Measurements from ENCODE around the gene ARL3. TPM values are rescaled to one million over a fixed set of nuclear protein-coding genes. Genes with fewer than 3 reads are reported as not detected.
"Not testable (repeated sequence)": the region's sequence is repeated elsewhere in the genome, so short reads cannot be mapped to it uniquely, and the experiment has no call there.

Gene ARL3
- polyA plus RNA-seq, 4 donors: 28.1 to 35.7 (median 30.1) TPM

DNA sequence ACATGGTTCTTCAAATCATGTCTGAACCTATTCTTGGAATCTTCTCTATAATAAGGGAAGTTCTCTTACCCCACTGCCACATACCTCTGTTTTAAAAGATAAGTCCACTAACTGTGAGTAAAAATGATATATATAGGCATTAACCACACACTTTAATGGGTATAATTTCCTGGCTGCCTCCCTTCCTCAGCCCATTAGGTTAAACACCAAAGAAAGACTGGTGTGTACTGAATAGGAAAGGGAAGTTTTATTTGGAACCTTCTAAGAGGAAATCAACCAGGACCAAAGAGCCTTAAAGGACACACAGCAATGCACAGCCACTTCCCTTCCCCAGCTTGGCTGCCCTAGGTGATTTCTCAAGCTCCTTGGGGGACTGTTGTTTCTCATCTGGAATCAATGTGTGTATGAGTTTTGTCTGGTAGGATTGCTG lies 24.5 kb upstream of the ARL3 start:
- DNase-seq (ENCODE audit: low read depth in 4 of 4, low spot score in 2 of 4): no peak

DNA sequence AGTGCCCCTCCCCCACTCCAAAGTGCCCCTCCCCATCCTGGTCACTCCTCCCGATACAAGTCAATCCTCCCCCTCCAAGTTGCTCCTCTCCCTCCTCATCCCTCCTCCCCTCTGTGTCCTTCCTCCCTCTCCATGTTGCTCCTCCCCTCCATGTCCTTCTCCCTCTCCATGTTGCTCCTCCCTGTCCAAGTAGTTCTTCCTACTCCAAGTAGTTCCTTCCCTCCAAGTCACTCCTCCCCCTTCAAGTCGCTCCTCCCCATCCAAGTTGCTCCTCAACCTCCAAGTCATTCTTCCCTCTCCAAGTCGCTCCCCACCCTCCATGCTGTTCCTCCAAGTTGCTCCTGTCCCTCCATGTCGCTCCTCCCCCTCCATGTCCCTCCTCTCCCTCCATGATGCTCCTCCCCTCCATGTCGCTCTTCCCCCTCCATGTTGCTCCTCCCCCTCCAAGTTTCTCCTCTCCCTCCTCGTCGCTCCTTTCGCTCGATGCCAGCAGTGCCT lies 20.9 kb upstream of the ARL3 start:
- DNase-seq (ENCODE audit: low read depth in 4 of 4, low spot score in 2 of 4): no peak

DNA sequence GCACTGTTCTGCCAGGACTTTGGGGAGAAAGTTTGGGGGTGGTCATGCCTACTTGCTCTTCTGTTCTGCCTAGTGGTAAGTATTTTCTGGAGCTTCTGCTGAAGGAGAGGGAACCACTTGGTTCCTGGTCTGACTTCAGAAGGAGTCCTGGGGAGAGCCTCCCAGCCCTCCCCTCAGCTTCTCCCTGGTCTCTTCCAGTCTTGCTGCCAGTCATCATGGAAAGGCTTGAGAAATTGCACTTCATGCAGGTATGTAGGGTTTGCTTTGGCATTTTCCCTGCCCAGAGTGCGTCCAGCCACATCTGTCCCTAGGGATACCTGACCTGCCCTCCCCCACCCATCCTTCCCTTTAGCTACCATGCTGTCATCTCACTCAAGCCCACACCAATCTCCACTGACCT lies 18.5 kb upstream of the ARL3 start:
- DNase-seq (ENCODE audit: low read depth in 4 of 4, low spot score in 2 of 4): no peak

DNA sequence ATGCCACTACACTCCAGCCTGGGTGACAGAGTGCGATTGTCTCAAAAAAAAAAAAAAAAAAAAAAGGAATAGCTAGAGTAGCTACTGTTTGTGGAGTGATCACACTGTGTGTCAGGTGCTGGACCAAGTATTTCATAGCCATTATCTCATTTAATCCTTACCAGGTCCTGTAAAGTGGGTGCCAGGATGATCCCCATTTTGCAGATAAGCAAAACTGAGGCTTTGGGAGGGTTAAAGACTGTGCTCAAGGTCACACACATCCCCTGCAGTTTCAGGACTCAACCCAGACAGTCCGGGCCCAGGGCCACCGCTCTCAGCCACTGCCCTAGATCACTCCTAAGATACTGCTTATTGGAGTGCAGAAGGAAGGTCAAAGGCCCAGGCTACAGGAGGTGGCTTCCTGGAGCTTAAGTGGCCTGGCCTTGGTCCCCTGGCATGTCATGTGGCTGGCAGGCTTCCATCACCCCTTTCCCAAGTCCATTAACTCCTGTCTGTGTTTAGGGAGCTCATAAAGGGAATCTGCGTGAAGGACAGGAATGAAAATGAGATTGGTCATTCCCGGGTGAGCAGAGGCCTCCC lies 17.1 kb upstream of the ARL3 start:
- DNase-seq (ENCODE audit: low read depth in 4 of 4, low spot score in 2 of 4): no peak

DNA sequence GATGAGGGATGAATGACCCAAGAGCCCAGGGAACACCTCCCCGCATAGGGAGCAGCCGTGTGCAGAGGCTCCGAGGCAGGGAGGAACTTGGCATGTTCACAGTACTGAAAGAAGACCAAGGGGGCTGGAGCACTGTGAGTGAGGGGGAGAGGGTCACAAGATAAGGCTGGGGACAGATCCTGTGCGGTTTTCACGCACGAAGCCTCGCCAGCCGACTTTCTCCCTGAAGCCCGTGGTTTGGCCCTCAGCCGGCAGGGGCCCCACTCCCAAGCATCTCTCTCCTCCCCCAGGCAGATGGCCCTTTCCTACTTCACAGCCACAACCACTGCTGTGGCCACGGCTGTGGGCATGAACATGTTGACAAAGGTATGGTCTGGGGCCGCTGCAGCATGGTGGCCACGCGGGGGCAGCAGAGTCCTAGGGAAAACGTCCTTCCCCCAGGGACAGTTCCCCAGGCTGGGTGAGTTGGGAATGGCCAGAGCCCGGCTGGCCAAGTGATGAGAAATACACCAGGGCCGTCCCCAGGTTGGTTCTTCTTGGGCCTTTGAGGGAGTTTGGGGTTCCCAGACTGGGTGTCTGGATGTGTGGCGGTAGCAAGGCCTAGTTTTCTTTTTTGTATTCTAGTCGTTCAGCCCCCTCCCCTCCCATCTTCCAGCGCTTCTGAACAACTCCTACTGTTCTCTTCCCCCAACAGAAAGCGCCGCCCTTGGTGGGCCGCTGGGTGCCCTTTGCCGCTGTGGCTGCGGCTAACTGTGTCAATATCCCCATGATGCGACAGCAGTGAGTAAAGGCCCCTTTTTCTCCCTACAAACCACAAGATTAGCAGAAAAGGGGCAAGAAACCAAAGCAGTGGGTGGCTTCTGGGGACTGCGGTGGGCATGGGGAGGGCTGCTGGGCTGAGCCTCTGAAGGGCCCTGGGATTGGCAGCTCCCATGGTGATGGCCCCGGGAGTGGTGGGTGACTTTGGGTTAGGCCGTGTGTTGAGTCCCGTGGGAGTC lies 15.1 kb upstream of the ARL3 start:
- no peak for DNase-seq (ENCODE audit: low read depth in 4 of 4, low spot score in 2 of 4)

DNA sequence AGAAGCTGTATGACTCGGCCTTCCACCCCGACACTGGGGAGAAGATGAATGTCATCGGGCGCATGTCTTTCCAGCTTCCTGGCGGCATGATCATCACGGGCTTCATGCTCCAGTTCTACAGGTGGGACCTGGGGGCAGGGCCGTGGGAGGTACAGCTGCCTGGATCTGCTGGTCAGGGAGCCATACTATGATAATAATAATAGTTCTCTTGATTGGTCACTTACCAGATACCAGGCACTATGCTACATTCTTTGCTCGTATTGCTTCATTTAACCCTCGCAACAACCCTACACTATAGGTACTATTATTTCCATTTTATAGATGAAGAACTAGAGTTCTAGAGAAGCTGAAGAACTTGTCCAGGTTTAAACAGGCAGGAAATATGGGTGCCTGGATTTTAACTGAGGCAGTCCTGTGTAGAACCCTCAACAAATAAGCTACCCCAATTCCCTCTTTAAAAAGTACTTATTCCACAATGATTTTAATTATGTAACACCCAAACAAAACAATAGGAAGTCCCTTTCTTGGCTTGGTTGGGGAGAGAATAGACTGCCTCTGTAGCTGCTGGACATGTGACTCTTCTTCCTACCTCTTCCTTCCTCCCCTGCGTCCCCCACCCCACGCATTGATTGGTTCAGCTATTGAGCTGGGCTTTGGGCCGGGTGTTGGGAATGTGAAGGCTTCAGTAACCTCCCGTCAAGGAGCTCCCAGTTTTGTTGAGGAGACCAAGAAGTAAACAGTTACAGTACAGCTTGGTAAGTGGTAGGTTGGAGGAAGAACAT lies 13.0 kb upstream of the ARL3 start:
- DNase-seq (ENCODE audit: low read depth in 4 of 4, low spot score in 2 of 4): no peak

DNA sequence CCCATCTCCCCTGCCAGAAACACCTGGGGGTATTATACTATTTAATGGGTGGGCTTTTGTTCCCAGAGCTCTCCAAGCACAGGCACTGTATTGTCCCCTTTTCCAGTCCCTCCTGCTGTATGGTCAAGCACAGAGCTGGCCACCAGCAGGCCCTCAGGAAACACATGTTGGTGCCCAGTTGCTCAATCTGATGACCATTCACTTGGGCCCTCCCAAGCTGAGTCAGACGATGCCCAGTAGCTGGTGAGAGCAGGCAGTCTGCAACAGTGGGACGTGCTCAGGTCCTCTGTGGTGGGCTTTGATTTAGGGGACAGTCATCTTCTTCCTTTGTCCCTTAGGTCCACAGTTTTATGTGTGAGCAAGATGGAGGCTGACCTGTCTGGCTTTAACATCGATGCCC lies 12.1 kb upstream of the ARL3 start:
- DNase-seq (ENCODE audit: low read depth in 4 of 4, low spot score in 2 of 4): no peak

DNA sequence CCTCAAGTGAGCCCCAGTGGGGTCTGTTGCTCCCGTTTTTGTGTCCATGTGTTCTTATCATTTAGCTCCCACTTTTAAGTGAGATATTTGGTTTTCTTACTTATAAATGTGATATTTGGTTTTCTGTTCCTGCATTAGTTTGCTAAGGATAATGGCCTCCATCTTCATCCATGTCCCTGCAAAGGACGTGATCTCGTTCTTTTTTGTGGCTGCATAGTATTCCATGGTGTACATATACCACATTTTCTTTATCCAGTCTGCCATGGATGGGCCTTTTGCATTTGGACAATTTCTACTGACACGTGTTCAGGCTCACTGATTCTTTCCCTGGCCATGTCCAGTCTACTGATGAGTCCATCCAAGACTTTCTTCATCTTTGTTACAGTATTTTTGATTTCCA lies 9.8 kb upstream of the ARL3 start:
- DNase-seq (ENCODE audit: low read depth in 4 of 4, low spot score in 2 of 4): no peak

DNA sequence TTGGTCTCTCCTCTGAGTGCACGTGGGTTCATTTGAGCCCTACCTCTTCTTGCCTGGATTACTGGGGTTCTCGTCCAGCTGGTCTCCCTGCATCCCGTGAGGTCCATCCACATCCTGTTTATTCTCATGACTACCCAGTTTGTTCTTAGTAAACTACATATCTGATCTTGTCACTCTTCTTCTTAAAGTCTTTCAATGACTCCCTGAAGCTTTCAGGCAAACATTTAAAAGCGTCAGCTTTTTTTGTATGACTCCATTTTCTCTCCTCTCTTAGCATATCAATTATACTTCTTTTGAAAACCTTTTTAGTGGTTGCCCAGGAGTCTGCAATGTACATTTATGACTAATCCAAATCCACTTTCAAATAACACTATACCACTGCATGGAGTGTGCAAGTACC lies 7.8 kb upstream of the ARL3 start:
- DNase-seq (ENCODE audit: low read depth in 4 of 4, low spot score in 2 of 4): no peak

DNA sequence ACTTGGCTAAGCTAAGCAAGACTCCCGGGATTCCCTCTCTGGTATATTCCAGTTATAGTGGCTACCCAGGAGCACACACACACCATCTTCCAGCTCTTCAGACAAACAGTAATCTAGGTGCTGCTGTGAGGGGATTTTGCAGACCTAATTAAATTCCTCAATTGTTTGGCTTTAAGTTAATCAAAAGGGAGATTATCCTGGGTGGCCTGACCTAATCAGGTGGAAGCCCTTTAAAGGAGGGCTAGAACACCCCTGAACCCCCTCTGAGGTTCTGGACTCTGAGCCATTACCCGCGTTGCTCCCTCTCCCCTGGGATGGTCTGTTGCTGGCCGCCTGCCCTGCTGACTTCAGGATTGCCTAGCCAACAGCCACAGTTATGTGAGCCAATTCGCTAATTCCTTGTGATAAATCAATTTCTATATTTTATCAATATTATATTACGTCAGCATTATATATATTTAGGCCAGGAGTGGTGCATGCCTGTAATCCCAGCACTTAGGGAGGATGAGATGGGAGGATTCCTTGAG lies 6.6 kb upstream of the ARL3 start:
- DNase-seq (ENCODE audit: low read depth in 4 of 4, low spot score in 2 of 4): no peak

DNA sequence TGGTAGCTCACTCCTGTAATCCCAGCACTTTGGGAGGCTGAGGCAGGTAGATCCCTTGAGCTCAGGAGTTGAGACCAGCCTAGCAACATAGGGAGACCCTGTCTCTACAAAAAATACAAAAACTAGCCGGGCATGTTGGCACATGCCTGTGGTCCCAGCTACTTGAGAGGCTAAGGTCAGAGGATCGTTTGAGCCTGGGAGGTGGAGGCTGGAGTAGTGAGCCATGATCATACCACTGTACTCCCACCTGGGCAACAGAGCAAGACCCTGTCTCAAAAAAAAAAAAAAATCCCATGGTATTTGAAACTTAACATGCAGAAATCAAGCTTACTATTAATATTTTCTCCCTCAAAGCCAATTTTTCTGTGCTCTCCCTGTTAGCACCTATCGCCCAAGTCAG lies 6.1 kb upstream of the ARL3 start:
- no peak for DNase-seq (ENCODE audit: low read depth in 4 of 4, low spot score in 2 of 4)

DNA sequence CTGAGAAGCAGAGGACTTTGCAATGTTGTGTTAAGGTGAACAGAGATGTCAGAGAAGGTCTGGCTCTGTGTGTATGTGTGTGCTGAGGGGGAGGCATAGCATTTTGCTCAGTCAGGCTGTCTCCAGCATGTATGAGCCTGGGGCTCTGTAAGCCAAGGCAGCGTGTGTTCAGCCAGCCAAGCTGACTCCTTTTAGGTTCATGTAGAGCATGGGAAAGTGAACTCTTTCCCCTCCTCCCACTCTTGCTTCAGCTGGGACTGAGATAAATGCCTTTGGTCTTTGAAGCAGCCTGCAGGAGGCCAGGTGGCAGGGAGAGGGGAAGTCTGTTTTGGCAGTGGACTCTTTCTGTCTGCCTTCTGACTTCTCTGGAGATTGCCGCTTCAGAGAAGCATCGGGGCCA lies 4.0 kb upstream of the ARL3 start:
- peak in 1 of 4 donors; percentile 59 for DNase-seq (ENCODE audit: low read depth in 4 of 4, low spot score in 2 of 4)

DNA sequence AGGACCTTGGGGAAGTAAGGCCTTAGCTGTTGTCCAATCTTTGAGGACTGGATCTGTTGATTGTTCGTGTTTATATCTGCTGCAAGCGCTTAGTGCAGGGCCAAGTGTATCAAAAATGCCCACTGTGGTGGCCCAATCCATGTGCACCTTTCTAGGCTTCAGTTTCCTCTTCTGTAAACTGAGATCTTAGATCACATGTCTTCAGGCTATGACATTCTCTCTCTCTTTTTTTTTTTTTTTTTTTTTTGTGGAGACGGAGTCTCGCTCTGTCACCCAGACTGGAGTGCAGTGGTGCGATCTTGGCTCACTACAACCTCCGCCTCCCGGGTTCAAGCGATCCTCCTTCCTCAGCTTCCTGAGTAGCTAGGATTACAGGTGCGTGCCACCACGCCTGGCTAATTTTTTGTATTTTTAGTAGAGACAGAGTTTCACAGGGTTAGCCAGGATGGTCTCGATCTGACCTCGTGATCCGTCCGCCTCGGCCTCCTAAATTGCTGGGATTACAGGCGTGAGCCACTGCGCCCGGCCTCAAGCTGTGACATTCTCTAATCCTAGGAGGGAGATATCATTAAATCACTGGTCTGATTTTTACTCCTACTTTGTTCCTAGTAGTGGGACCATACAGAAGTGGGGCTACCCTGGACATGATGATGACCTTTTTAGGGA lies 2.8 kb upstream of the ARL3 start:
- DNase-seq (ENCODE audit: low read depth in 4 of 4, low spot score in 2 of 4): not testable (repeated sequence)

DNA sequence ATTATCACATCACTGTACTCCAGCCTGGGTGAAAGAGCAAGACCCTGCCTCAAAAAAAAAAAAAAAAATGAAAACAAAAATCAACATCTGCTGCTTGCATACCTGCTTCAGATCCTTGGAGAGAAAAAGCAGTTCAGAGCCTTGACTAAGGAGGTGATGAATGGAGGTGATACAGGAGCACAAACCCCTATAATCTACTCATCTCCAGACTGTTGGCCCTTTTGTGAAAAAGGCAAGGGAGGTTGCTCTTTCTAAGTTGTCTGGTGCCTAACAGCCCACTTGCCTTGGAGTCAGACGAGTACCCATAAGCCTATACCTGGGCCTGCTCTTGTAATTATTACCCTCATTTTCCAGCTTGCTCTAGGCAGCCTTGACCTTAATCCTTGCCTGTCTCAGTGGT lies 1.7 kb upstream of the ARL3 start:
- DNase-seq (ENCODE audit: low read depth in 4 of 4, low spot score in 2 of 4): no peak

DNA sequence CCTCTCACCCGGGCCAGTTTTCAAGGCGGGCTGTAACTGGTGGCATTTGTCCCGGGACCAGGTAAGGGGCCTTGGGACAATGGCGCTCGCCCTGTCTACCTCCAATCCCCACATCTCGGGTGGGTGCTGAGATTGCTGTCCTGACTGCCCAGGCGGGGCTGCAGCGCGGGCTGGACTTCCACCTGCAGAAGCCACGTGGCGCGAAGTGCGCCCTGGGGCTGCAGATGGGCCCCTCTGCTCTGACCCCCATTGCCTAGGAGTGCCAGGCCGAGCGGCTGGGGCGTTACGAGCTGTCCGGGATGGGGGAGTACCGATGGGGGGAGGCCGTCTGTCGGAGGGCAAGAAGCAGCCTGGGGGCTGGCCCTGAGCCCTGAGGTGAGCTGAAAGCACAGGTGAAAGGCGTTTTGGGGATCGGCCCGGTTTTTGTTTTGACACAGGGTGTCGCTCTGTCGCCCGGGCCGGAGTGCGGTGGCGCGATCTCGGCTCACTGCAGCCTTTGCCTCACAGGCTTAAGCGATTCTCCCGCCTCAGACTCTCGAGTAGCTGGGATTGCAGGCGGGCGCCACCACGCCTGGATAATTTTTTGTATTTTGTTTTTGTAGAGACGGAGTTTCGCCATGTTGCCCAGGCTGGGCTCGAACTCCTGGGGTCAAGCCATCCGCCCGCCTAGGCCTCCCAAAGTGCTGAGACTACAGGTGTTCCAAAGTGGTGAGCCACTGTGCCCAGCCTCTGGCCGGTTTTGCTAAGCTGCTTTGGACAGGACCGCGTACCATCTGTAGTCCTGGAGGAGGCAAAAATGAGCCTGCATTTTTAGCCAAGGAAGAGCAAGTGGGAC lies 641 bp upstream of the ARL3 start, which contains the start of gene SFXN2:
Gene SFXN2, plus strand, starts transcription at position 16 of the 835 bp plus-strand sequence. CDS start 12,001 bp downstream, outside the sequence.
- DNase-seq (ENCODE audit: low read depth in 4 of 4, low spot score in 2 of 4): no peak

DNA sequence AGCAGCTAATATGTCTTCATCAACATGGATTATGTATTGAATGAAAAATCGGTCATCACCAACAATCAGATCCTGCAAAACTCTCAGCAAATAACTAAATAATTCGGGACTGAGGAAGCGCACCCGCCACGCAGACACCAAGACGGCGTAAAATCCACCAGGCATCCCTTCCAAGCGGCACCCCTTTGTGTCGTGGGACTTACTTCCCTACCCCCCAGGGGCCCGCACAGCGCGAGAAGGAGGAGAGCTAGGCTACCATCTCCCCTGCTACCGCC lies 721 bp downstream of the ARL3 start:
- DNase-seq (ENCODE audit: low read depth in 4 of 4, low spot score in 2 of 4): no peak

DNA sequence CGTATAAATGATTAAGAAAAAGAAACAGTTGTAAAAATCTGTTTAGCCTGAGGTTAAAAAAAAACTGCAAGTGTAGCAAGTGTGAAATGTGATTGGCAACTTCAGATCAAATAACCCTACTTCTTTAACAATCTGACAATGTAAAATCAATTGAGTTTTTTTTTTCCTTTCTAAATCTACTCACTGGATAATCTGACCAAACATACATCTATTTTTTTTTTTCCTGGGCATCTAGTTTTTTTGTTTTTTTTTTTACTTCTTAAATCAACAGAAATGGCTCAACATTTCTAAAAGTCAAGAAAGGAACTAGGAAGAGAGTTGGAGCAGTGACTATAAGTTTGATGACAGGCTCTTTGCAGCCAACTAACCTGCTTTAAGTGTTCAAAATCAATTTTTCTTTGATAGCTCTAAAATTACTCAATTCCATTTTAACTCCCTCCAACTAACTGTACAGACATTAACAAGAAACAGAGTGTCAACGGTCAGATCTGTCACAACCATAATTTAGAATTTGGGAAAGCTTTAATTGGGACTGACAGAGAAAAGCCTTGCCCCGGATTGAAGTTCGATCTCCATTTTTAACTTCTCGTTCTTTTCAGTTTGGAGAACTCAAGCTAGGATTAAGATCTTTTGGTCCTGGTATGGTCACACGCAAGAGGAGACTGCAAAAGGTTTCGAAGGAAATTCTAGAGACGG lies 1.2 kb downstream of the ARL3 start:
- DNase-seq (ENCODE audit: low read depth in 4 of 4, low spot score in 2 of 4): no peak

DNA sequence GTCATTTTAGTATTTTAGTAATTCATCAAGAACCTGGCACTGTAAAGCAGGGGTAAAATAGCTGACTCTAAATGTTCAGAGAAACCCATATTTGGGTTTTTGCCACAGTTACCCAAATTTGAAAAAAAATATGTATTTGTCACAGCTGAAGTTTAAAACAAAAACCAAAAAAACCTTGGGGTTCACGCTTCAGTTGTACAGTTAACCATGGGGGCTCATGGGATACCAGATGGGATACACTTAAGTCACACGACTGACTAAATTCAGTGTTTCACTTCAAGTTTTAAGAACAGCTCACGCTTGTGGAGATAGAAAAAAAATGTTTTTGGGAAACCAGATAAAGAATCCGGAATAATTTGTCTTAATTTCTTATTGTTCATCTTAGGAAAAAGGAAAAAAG lies 2.1 kb downstream of the ARL3 start:
- no peak for DNase-seq (ENCODE audit: low read depth in 4 of 4, low spot score in 2 of 4)

DNA sequence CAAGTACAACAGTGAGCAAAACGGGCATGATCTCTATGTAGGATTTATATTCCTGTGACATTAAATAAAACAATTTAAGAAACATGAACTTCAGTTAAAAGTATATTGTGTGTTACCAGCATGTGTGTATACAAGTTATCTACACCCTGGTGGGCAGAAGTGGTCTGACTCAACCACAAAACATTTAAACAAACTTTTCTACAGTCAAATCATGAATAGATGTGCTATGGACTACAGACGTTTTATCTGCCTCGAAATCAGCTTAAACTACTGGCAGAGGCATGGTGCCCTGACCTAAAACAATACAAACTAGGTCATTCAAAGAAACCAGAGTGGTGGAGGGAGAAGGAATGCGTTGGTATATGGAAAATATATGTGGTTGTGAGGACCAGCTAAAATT lies 3.6 kb downstream of the ARL3 start:
- no peak for DNase-seq (ENCODE audit: low read depth in 4 of 4, low spot score in 2 of 4)

All from left renal cortex interstitium (tissue), 4 donors.